Measurements from ENCODE around the gene FHOD3. TPM values are rescaled to one million over a fixed set of nuclear protein-coding genes. Genes with fewer than 3 reads are reported as not detected.

The FHOD3 gene
- total RNA-seq, 2 donors from 2014 or later = 19.8 to 24.9 TPM

GRCh38 chr18:36580266-36580665, 282.8 kb downstream of the FHOD3 start:
- Histone ChIP-seq H3K36me3 (no peaks in the 10 kb centered on the region), H3K27ac (peak overlapping the region; percentile 76 to 88), H3K27me3 (replicated peaks; ENCODE audit: insufficient read depth) (no peaks in the 10 kb centered on the region), H3K9me3 (no peaks in the 10 kb centered on the region), H3K4me1 (ENCODE audit: control insufficient read depth in 1 of 2, low read depth in 2 of 2) (peaks cover 12 to 37% of the 10 kb centered on the region in 2 donors), H3K4me3 (no peak overlapping the region)
- ATAC-seq (ENCODE audit: insufficient number of reproducible peaks, low FRiP score, low read depth) = peak; percentile 67
- DNase-seq (ENCODE audit: low spot score) = no peak
- peak; percentile 13 for TF ChIP-seq CTCF (IDR thresholded peaks at IDR 0.05)

DNA sequence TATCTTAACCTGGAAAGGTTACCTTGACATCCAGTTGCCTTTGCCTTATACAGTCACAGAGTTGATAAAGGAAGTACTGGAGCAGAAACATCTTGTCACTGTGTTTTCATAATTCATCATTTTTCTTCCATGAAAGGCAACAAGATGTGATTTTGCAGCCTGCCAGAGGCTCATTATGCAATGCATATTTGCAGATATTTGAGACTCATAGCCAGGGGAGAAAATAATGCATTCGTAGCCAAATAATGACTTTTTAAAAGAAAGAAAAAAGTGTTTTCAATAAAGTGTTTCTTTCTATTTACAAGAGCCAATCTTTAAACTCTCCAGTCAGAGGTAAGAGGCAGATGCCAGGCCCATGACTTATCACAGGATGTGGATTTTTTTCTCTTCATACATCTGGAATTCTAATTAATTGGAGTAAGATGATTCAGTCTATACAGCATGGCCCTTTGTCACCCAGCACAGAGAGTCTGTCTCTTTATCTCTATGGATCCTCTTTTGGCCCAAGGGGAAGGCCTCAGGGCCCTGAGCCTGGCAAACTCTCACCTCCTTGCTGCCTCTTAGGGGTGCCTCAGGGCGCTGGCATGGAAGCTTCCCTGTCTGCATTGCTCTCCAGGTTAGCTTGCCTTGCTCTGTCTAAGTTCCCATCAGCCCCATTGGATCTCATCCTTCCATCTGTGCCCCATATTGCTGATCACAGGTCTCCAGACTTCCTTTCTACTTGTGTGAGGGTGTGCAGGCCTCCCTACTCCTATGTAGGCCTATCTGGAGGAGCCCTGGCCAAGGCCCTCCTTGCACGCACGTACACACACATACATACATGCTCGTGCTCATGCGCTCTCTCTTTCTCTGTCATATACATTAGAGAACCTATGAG, 283.6 kb downstream of the FHOD3 start:
- ATAC-seq (ENCODE audit: insufficient number of reproducible peaks, low FRiP score, low read depth) = peak; percentile 46
- TF ChIP-seq CTCF (IDR thresholded peaks at IDR 0.05) = no peak
- no peak for DNase-seq (ENCODE audit: low spot score)

GRCh38 chr18:36582988-36583745, 285.7 kb downstream of the FHOD3 start:
- DNase-seq (ENCODE audit: low spot score) (no peak), ATAC-seq (ENCODE audit: insufficient number of reproducible peaks, low FRiP score, low read depth) (no peak)
- H3K9me3 ChIP-seq = no peaks in the 10 kb centered on the region
- H3K27ac ChIP-seq = peak overlapping the region in 1 of 2 donors; percentile 22
- no peak overlapping the region for H3K4me3 ChIP-seq
- no peaks in the 10 kb centered on the region for H3K27me3 ChIP-seq (replicated peaks; ENCODE audit: insufficient read depth)
- no peak for TF ChIP-seq CTCF (IDR thresholded peaks at IDR 0.05)
- peaks cover 20 to 54% of the 10 kb centered on the region in 2 donors for H3K4me1 ChIP-seq (ENCODE audit: control insufficient read depth in 1 of 2, low read depth in 2 of 2)
- H3K36me3 ChIP-seq = no peaks in the 10 kb centered on the region

More for the DNA sequence above, 283.6 kb downstream of the FHOD3 start:
- Histone ChIP-seq H3K27me3 (replicated peaks; ENCODE audit: insufficient read depth) (no peaks in the 10 kb centered on the region), H3K4me1 (ENCODE audit: control insufficient read depth in 1 of 2, low read depth in 2 of 2) (peaks cover 20 to 46% of the 10 kb centered on the region in 2 donors), H3K4me3 (no peak overlapping the region), H3K9me3 (no peaks in the 10 kb centered on the region), H3K27ac (peak overlapping the region; percentile 76 to 88), H3K36me3 (no peaks in the 10 kb centered on the region)

DNA sequence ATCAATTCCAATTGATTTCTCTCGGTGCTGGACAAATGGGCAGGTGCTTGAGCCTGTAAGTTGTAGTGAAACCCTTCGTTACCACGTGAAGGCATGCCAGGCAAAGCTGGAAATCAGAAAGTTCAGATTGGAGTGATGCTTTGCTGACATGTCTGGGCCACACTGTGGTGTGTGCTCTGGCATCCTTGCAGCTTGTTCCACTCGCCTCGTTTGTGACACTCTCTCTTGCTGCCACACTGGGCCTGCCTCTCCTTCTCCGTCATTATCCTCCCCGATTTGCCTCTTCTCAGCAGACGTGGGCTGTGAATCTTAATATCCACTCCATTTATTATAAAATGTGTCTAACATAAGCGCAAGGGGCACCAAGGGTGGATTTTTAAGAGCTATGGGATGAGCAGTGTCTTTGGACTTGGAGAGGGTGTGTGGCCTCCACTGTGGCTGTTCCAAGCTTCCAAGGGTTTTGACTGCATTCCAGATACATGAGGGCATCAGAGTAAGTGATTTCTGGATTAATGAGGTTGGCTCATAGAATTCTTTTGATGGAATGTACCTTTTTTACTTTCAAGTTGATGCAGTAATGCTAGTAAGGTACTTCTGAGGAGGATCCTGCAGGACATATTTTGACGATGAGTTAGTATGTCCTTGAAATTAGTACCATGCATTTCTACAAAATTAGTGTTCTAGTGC, 292.5 kb downstream of the FHOD3 start:
- Histone ChIP-seq H3K27me3 (replicated peaks; ENCODE audit: insufficient read depth) (no peaks in the 10 kb centered on the region), H3K4me1 (ENCODE audit: control insufficient read depth in 1 of 2, low read depth in 2 of 2) (peaks cover 14 to 24% of the 10 kb centered on the region in 2 donors), H3K9me3 (no peaks in the 10 kb centered on the region), H3K36me3 (no peaks in the 10 kb centered on the region), H3K4me3 (no peak overlapping the region), H3K27ac (no peak overlapping the region)
- no peak for TF ChIP-seq CTCF (IDR thresholded peaks at IDR 0.05)
- no peak for ATAC-seq (ENCODE audit: insufficient number of reproducible peaks, low FRiP score, low read depth)
- no peak for DNase-seq (ENCODE audit: low spot score)
